RWPE1 (cell line): ENCODE measurements around the gene NMBR.

ENCODE experiments used
- CTCF ChIA-PET: fragments of 350-600 bp; sonication (Branson Sonifier 250); formaldehyde crosslinking; extraction: SDS; loops from one replicate; lab custom pipeline; 2021; lab: Yijun Ruan, JAX
- POLR2A ChIA-PET: fragments of 400-600 bp; formaldehyde crosslinking; extraction: SDS; loops from one replicate; lab custom pipeline; 2020; ENCODE audit warnings: antibody characterized with exemption; ENCODE audit not compliant: low non-redundant PET; lab: Yijun Ruan, JAX
- DNase-seq: peaks from one replicate; pipeline ENCODE4 v3.0.0; 2012; ENCODE audit warnings: low spot score
- H3K27ac ChIP-seq: fragments of 450-650 bp; 2 replicates; pipeline ENCODE4 v1.5.1; 2017
- TF ChIP-seq, protein P1 (sequence below): fragments of 450-650 bp; conservative IDR thresholded peaks from 2 replicates; pipeline ENCODE4 v1.5.1; 2017; ENCODE audit warnings: low read depth, mild to moderate bottlenecking

NMBR gene

GRCh38 chr6:142187209-142187608, 40.3 kb upstream of the NMBR start:
- DNase-seq = peak; percentile 11
- ChIA-PET POLR2A (no interaction called here), CTCF (interaction anchor here (0.6 kb wide), 1 partner anchor 8 kb away, joined by 4 read pairs; no protein-coding TSS in a partner anchor)
- TF ChIP-seq, protein P1, sequence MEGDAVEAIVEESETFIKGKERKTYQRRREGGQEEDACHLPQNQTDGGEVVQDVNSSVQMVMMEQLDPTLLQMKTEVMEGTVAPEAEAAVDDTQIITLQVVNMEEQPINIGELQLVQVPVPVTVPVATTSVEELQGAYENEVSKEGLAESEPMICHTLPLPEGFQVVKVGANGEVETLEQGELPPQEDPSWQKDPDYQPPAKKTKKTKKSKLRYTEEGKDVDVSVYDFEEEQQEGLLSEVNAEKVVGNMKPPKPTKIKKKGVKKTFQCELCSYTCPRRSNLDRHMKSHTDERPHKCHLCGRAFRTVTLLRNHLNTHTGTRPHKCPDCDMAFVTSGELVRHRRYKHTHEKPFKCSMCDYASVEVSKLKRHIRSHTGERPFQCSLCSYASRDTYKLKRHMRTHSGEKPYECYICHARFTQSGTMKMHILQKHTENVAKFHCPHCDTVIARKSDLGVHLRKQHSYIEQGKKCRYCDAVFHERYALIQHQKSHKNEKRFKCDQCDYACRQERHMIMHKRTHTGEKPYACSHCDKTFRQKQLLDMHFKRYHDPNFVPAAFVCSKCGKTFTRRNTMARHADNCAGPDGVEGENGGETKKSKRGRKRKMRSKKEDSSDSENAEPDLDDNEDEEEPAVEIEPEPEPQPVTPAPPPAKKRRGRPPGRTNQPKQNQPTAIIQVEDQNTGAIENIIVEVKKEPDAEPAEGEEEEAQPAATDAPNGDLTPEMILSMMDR = no peak
- H3K27ac ChIP-seq = no peak overlapping the region

- H3K27ac ChIP-seq = no peak overlapping the region
- TF ChIP-seq, protein P1 = no peak
- CTCF ChIA-PET = interaction anchor here (0.5 to 0.7 kb wide), 3 partner anchors 18 to 920 kb away, joined by 3 to 5 read pairs (median 3); no protein-coding TSS in a partner anchor
- no peak for DNase-seq
- POLR2A ChIA-PET = no interaction called here
These were observed 38.7 kb upstream of the NMBR start for GRCh38 chr6:142185641-142186040.

GRCh38 chr6:142184307-142184706, 37.4 kb upstream of the NMBR start:
- ChIA-PET POLR2A (no interaction called here), CTCF (no interaction called here)
- H3K27ac ChIP-seq = no peak overlapping the region
- TF ChIP-seq, protein P1 = no peak
- DNase-seq = no peak

GRCh38 chr6:142183351-142183750, 36.4 kb upstream of the NMBR start:
- H3K27ac ChIP-seq = no peak overlapping the region
- ChIA-PET CTCF (interaction anchor here (0.6 kb wide), 1 partner anchor 237 kb away, joined by 3 read pairs; no protein-coding TSS in a partner anchor), POLR2A (no interaction called here)
- no peak for DNase-seq
- TF ChIP-seq, protein P1 = no peak

DNA sequence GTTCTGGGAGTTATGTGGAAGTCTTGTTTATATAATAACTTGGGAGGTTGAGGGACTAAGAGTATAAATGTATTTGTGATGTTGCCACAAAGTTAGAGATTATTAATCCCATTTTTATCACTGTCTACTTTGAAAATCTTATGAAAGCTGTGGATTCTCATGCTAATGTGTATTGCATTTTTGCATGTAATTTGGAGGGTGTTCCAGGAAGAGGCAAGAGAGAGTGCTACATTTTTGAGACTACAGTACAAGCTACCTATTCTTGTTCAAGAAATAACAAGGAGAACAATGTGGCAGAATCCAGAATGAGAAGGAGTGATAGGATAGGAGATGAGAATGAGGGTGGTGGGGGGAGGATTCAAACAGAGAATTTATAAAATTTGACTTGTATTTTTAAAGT, 35.1 kb upstream of the NMBR start:
- no peak overlapping the region for H3K27ac ChIP-seq
- no peak for DNase-seq
- ChIA-PET POLR2A (no interaction called here), CTCF (no interaction called here)
- TF ChIP-seq, protein P1 = no peak

GRCh38 chr6:142178129-142178528, 31.2 kb upstream of the NMBR start:
- H3K27ac ChIP-seq = no peak overlapping the region
- POLR2A ChIA-PET = no interaction called here
- CTCF ChIA-PET = interaction anchor here (1.5 kb wide), 1 partner anchor 31 kb away, joined by 4 read pairs; the partner anchor contains the start of genes NMBR and VTA1
- DNase-seq = no peak
- TF ChIP-seq, protein P1 = no peak
